Activated naive CD4-positive, alpha-beta T cell treated with anti-CD3 and anti-CD28 coated beads, Interleukin-2, amount 10 ng/mL, durations not matched to agents 7 days and 5 days (primary cell): Measurements from ENCODE around the gene PPIL6.
"Not testable (repeated sequence)": the region's sequence is repeated elsewhere in the genome, so short reads cannot be mapped to it uniquely, and the experiment has no call there.

Experiments
- CTCF ChIA-PET: fragments of 350-600 bp; sonication (Branson Sonifier 250); formaldehyde crosslinking; loops from one replicate; lab custom pipeline; 2021; ENCODE audit warnings: antibody characterized with exemption; lab: Charles Lee
- DNase-seq: peaks from one replicate; pipeline ENCODE4 v3.0.0-alpha.2; 2020
- H3K27ac Mint-ChIP-seq: one replicate; pipeline ENCODE4 v1.8.0; 2021; ENCODE audit warnings: mild to moderate bottlenecking, moderate library complexity, mixed read lengths
- H3K27me3 Mint-ChIP-seq: one replicate; pipeline ENCODE4 v1.8.0; 2021; ENCODE audit warnings: mild to moderate bottlenecking, mixed read lengths
- H3K36me3 Mint-ChIP-seq: one replicate; pipeline ENCODE4 v1.8.0; 2021; ENCODE audit warnings: mixed read lengths
- H3K4me1 Mint-ChIP-seq: one replicate; pipeline ENCODE4 v1.8.0; 2021; ENCODE audit warnings: mixed read lengths
- H3K4me3 Mint-ChIP-seq: one replicate; pipeline ENCODE4 v1.8.0; 2021; ENCODE audit warnings: mild to moderate bottlenecking, moderate library complexity, mixed read lengths
- H3K9me3 Mint-ChIP-seq: one replicate; pipeline ENCODE4 v1.8.0; 2021; ENCODE audit warnings: mixed read lengths

The PPIL6 gene

GRCh38 chr6:109475625-109476024 lies 35.2 kb upstream of the PPIL6 start:
- Mint-ChIP-seq H3K36me3 (peaks cover 87% of the 10 kb centered on the region), H3K4me3 (no peak overlapping the region), H3K4me1 (peaks cover 79% of the 10 kb centered on the region), H3K9me3 (no peaks in the 10 kb centered on the region), H3K27me3 (no peaks in the 10 kb centered on the region), H3K27ac (no peak overlapping the region)
- DNase-seq: no peak
- CTCF ChIA-PET: no interaction called here

- no peak overlapping the region for H3K4me3 Mint-ChIP-seq
- peaks cover 88% of the 10 kb centered on the region for H3K36me3 Mint-ChIP-seq
- H3K27me3 Mint-ChIP-seq: no peaks in the 10 kb centered on the region
- CTCF ChIA-PET: no interaction called here
- DNase-seq: no peak
- peak overlapping the region; percentile 39 for H3K27ac Mint-ChIP-seq
- peaks cover 73% of the 10 kb centered on the region for H3K4me1 Mint-ChIP-seq
- no peaks in the 10 kb centered on the region for H3K9me3 Mint-ChIP-seq
Measured at GRCh38 chr6:109474995-109475394, 34.6 kb upstream of the PPIL6 start.

- CTCF ChIA-PET: interaction anchor here (0.7 kb wide), 1 partner anchor 205 kb away, joined by 3 read pairs; no protein-coding TSS in a partner anchor
- no peak for DNase-seq
- Mint-ChIP-seq H3K27ac (no peak overlapping the region), H3K36me3 (peaks cover 86% of the 10 kb centered on the region), H3K4me3 (no peak overlapping the region), H3K4me1 (peaks cover 67% of the 10 kb centered on the region), H3K9me3 (no peaks in the 10 kb centered on the region), H3K27me3 (no peaks in the 10 kb centered on the region)
Measured at GRCh38 chr6:109473120-109473519, 32.7 kb upstream of the PPIL6 start.

- H3K36me3 Mint-ChIP-seq: peaks cover 86% of the 10 kb centered on the region
- peaks cover 59% of the 10 kb centered on the region for H3K4me1 Mint-ChIP-seq
- H3K9me3 Mint-ChIP-seq: no peaks in the 10 kb centered on the region
- H3K27ac Mint-ChIP-seq: peak overlapping the region; percentile 12
- CTCF ChIA-PET: no interaction called here
- DNase-seq: no peak
- no peaks in the 10 kb centered on the region for H3K27me3 Mint-ChIP-seq
- H3K4me3 Mint-ChIP-seq: no peak overlapping the region
Measured at GRCh38 chr6:109472132-109472995, 31.9 kb upstream of the PPIL6 start.

- no peaks in the 10 kb centered on the region for H3K9me3 Mint-ChIP-seq
- H3K27ac Mint-ChIP-seq: no peak overlapping the region
- peaks cover 84% of the 10 kb centered on the region for H3K36me3 Mint-ChIP-seq
- CTCF ChIA-PET: no interaction called here
- no peak for DNase-seq
- H3K27me3 Mint-ChIP-seq: no peaks in the 10 kb centered on the region
- H3K4me1 Mint-ChIP-seq: peaks cover 50% of the 10 kb centered on the region
- no peak overlapping the region for H3K4me3 Mint-ChIP-seq
Measured at GRCh38 chr6:109471105-109471810, 30.8 kb upstream of the PPIL6 start.

- CTCF ChIA-PET: no interaction called here
- no peak overlapping the region for H3K4me3 Mint-ChIP-seq
Measured at GRCh38 chr6:109469591-109470189, 29.3 kb upstream of the PPIL6 start.

GRCh38 chr6:109467696-109468095 lies 27.3 kb upstream of the PPIL6 start:
- peaks cover 84% of the 10 kb centered on the region for H3K36me3 Mint-ChIP-seq
- H3K4me1 Mint-ChIP-seq: peaks cover 38% of the 10 kb centered on the region

More at GRCh38 chr6:109469591-109470189, 29.3 kb upstream of the PPIL6 start:
- DNase-seq: no peak
- no peaks in the 10 kb centered on the region for H3K27me3 Mint-ChIP-seq
- peak overlapping the region; percentile 12 for H3K27ac Mint-ChIP-seq
- peaks cover 84% of the 10 kb centered on the region for H3K36me3 Mint-ChIP-seq
- H3K9me3 Mint-ChIP-seq: no peaks in the 10 kb centered on the region
- H3K4me1 Mint-ChIP-seq: peaks cover 43% of the 10 kb centered on the region

GRCh38 chr6:109466212-109466923 lies 25.9 kb upstream of the PPIL6 start:
- DNase-seq: no peak
- no peak overlapping the region for H3K4me3 Mint-ChIP-seq
- CTCF ChIA-PET: interaction anchor here (0.8 kb wide), 1 partner anchor 12 kb away, joined by 3 read pairs; no protein-coding TSS in a partner anchor
- peak overlapping the region; percentile 5 for H3K27ac Mint-ChIP-seq
- H3K4me1 Mint-ChIP-seq: peaks cover 33% of the 10 kb centered on the region
- H3K36me3 Mint-ChIP-seq: peaks cover 82% of the 10 kb centered on the region
- H3K27me3 Mint-ChIP-seq: no peaks in the 10 kb centered on the region
- H3K9me3 Mint-ChIP-seq: peaks cover 2% of the 10 kb centered on the region

More at GRCh38 chr6:109467696-109468095, 27.3 kb upstream of the PPIL6 start:
- CTCF ChIA-PET: no interaction called here
- Mint-ChIP-seq H3K4me3 (no peak overlapping the region), H3K27me3 (no peaks in the 10 kb centered on the region), H3K9me3 (no peaks in the 10 kb centered on the region), H3K27ac (no peak overlapping the region)
- DNase-seq: no peak

GRCh38 chr6:109465772-109466171 lies 25.3 kb upstream of the PPIL6 start:
- H3K9me3 Mint-ChIP-seq: peaks cover 2% of the 10 kb centered on the region
- no peak overlapping the region for H3K27ac Mint-ChIP-seq
- peaks cover 83% of the 10 kb centered on the region for H3K36me3 Mint-ChIP-seq
- no peaks in the 10 kb centered on the region for H3K27me3 Mint-ChIP-seq
- no peak overlapping the region for H3K4me3 Mint-ChIP-seq
- CTCF ChIA-PET: interaction anchor here (0.8 kb wide), 1 partner anchor 13 kb away, joined by 3 read pairs; no protein-coding TSS in a partner anchor
- DNase-seq: no peak
- peaks cover 36% of the 10 kb centered on the region for H3K4me1 Mint-ChIP-seq

GRCh38 chr6:109461733-109462526 lies 21.5 kb upstream of the PPIL6 start:
- H3K36me3 Mint-ChIP-seq: peaks cover 57% of the 10 kb centered on the region
- H3K27me3 Mint-ChIP-seq: no peaks in the 10 kb centered on the region
- no peak for DNase-seq
- CTCF ChIA-PET: interaction anchor here (1.6 kb wide), 1 partner anchor 45 kb away, joined by 3 read pairs; no protein-coding TSS in a partner anchor
- H3K9me3 Mint-ChIP-seq: peaks cover 2% of the 10 kb centered on the region
- no peak overlapping the region for H3K27ac Mint-ChIP-seq
- H3K4me3 Mint-ChIP-seq: no peak overlapping the region
- H3K4me1 Mint-ChIP-seq: peaks cover 57% of the 10 kb centered on the region

- Mint-ChIP-seq H3K36me3 (peaks cover 56% of the 10 kb centered on the region), H3K4me1 (peaks cover 64% of the 10 kb centered on the region)
- DNase-seq, H3K4me3 Mint-ChIP-seq, H3K27me3 Mint-ChIP-seq, H3K9me3 Mint-ChIP-seq, H3K27ac Mint-ChIP-seq: not testable (repeated sequence)
- CTCF ChIA-PET: interaction anchor here (1.6 kb wide), 1 partner anchor 46 kb away, joined by 3 read pairs; no protein-coding TSS in a partner anchor
Measured at GRCh38 chr6:109461205-109461604, 20.8 kb upstream of the PPIL6 start.

GRCh38 chr6:109460161-109460829 lies 19.9 kb upstream of the PPIL6 start:
- no peak overlapping the region for H3K4me3 Mint-ChIP-seq
- CTCF ChIA-PET: interaction anchor here (0.5 to 1.6 kb wide), 4 partner anchors 20 to 579 kb away, joined by 3 read pairs; no protein-coding TSS in a partner anchor
- no peaks in the 10 kb centered on the region for H3K27me3 Mint-ChIP-seq
- H3K9me3 Mint-ChIP-seq: peaks cover 2% of the 10 kb centered on the region
- peaks cover 61% of the 10 kb centered on the region for H3K4me1 Mint-ChIP-seq
- H3K36me3 Mint-ChIP-seq: peaks cover 47% of the 10 kb centered on the region
- no peak for DNase-seq
- H3K27ac Mint-ChIP-seq: no peak overlapping the region
